SKM-1 treated with dmso at 0.1 percent for 144 hours (cell line): ENCODE measurements around the gene PPL.

ENCODE experiments used
- DNase-seq: peaks from one replicate; lab custom pipeline; 2025; ENCODE audit not compliant: unreplicated experiment; lab: John Stamatoyannopoulos, UW

Gene PPL

GRCh38 chr16:4892361-4893102 lies 44.4 kb downstream of the PPL start:
- no peak for DNase-seq

- DNase-seq = no peak
Observed at GRCh38 chr16:4891886-4892216, 45.1 kb downstream of the PPL start.

GRCh38 chr16:4891097-4891885 lies 45.7 kb downstream of the PPL start:
- DNase-seq = no peak

- DNase-seq = no peak
Observed at GRCh38 chr16:4890686-4891085, 46.3 kb downstream of the PPL start.

- no peak for DNase-seq
Observed at GRCh38 chr16:4890026-4890425, 46.9 kb downstream of the PPL start.

GRCh38 chr16:4888428-4889135 lies 48.4 kb downstream of the PPL start:
- no peak for DNase-seq

GRCh38 chr16:4886151-4886550 lies 50.8 kb downstream of the PPL start:
- DNase-seq = no peak

GRCh38 chr16:4884972-4885874 lies 51.7 kb downstream of the PPL start:
- DNase-seq = no peak

- no peak for DNase-seq
Observed at GRCh38 chr16:4884209-4884608, 52.7 kb downstream of the PPL start.

- DNase-seq = no peak
Observed at GRCh38 chr16:4883501-4883900, 53.4 kb downstream of the PPL start.

GRCh38 chr16:4882633-4883285 lies 54.2 kb downstream of the PPL start:
- DNase-seq = no peak

GRCh38 chr16:4882000-4882632 lies 54.8 kb downstream of the PPL start:
- DNase-seq = no peak

GRCh38 chr16:4880006-4880580 lies 56.9 kb downstream of the PPL start:
- DNase-seq = no peak

- DNase-seq = no peak
Observed at GRCh38 chr16:4879049-4879448, 57.9 kb downstream of the PPL start.

GRCh38 chr16:4877380-4877685 lies 59.6 kb downstream of the PPL start:
- DNase-seq = no peak

- DNase-seq = no peak
Observed at GRCh38 chr16:4876646-4877379, 60.1 kb downstream of the PPL start.

- DNase-seq = no peak
Observed at GRCh38 chr16:4874666-4875065, 62.3 kb downstream of the PPL start.

- DNase-seq = no peak
Observed at GRCh38 chr16:4873091-4873490, 63.9 kb downstream of the PPL start.

- DNase-seq = no peak
Observed at GRCh38 chr16:4871071-4871470, 65.9 kb downstream of the PPL start.
